ENCODE data around the gene GPR176.

GRCh38 chr15:39888243-39888642 is 31.8 kb downstream of the GPR176 start:
- no peak for TF ChIP-seq CTCF (IDR thresholded peaks at IDR 0.05)
- no peak for TF ChIP-seq RAD21 (IDR thresholded peaks at IDR 0.05; ENCODE audit: low read length)
- no peak for TF ChIP-seq EZH2phosphoT487 (IDR thresholded peaks at IDR 0.05; ENCODE audit: borderline replicate concordance, low read depth)
- TF ChIP-seq SMC3 (IDR thresholded peaks at IDR 0.05; ENCODE audit: low read depth, low read length): no peak
- no peak for TF ChIP-seq EP300 (IDR thresholded peaks at IDR 0.05; ENCODE audit: borderline replicate concordance in 1 of 2, low read depth in 1 of 2, low read length in 1 of 2)
- TF ChIP-seq JUND (IDR thresholded peaks at IDR 0.05): no peak
- no peak for TF ChIP-seq MAX (IDR thresholded peaks at IDR 0.05; ENCODE audit: low read depth)
- no peak for TF ChIP-seq PBX3 (IDR thresholded peaks at IDR 0.05)
- TF ChIP-seq USF1 (IDR thresholded peaks at IDR 0.05; ENCODE audit: borderline replicate concordance, low read depth): no peak
- no peak for TF ChIP-seq ZBTB33 (IDR thresholded peaks at IDR 0.05; ENCODE audit: borderline replicate concordance, low read depth)
- TF ChIP-seq TCF12 (IDR thresholded peaks at IDR 0.05): no peak
- TF ChIP-seq RFX5 (IDR thresholded peaks at IDR 0.05; ENCODE audit: low read length): no peak
- no peak for TF ChIP-seq POLR2AphosphoS5 (IDR thresholded peaks at IDR 0.05; ENCODE audit: low read depth, low read length)
- TF ChIP-seq NRF1 (IDR thresholded peaks at IDR 0.05; ENCODE audit: low read depth, low read length): no peak

Measured in SK-N-SH (cell line).